Astrocyte (in vitro differentiated cells and primary cell): ENCODE data around the gene GOLIM4. TPM values are rescaled to one million over a fixed set of nuclear protein-coding genes. Genes with fewer than 3 reads are reported as not detected.

Source experiments
- DNase-seq: peaks from one replicate; pipeline ENCODE4 v3.0.0-alpha.2; 2010; ENCODE audit warnings: low read depth
- FAIRE-seq: peaks from 2 replicates; lab custom pipeline; 2011; peaks lifted over from hg19 to GRCh38; lab: Jason Lieb, UNC
- H2AFZ ChIP-seq: 2 replicates; pipeline ENCODE4 v1.6.0; 2012; ENCODE audit warnings: low read depth, low read length, inconsistent platforms
- H3K27ac ChIP-seq: 2 replicates; pipeline ENCODE4 v1.5.1; 2011; ENCODE audit warnings: low read depth, low read length, inconsistent platforms
- H3K27me3 ChIP-seq: 2 replicates; pipeline ENCODE4 v1.6.0; 2011; ENCODE audit warnings: low read length, inconsistent platforms; ENCODE audit not compliant: insufficient read depth
- H3K36me3 ChIP-seq: 2 replicates; pipeline ENCODE4 v1.5.1; 2011; ENCODE audit warnings: low read length, inconsistent platforms; ENCODE audit not compliant: insufficient read depth
- H3K4me1 ChIP-seq: 2 replicates; pipeline ENCODE4 v1.5.1; 2011; ENCODE audit warnings: low read length, inconsistent platforms; ENCODE audit not compliant: insufficient read depth
- H3K4me2 ChIP-seq: 2 replicates; pipeline ENCODE4 v1.6.0; 2012; ENCODE audit warnings: low read length, inconsistent platforms
- H3K4me3 ChIP-seq: 2 replicates; pipeline ENCODE4 v1.5.1; 2011; ENCODE audit warnings: low read depth, mild to moderate bottlenecking, low read length, inconsistent platforms; ENCODE audit not compliant: insufficient read depth
- H3K79me2 ChIP-seq: 2 replicates; pipeline ENCODE4 v1.6.0; 2012; ENCODE audit warnings: mild to moderate bottlenecking, low read length, inconsistent platforms; ENCODE audit not compliant: insufficient read depth
- H3K9ac ChIP-seq: 2 replicates; pipeline ENCODE4 v1.6.0; 2012; ENCODE audit warnings: mild to moderate bottlenecking, low read length, inconsistent platforms
- H3K9me3 ChIP-seq: 2 replicates; pipeline ENCODE4 v1.5.1; 2012; ENCODE audit warnings: low read depth, mild to moderate bottlenecking, low read length, inconsistent platforms; ENCODE audit not compliant: insufficient read depth
- H4K20me1 ChIP-seq: 2 replicates; pipeline ENCODE4 v1.6.0; 2012; ENCODE audit warnings: low read length, inconsistent platforms; ENCODE audit not compliant: insufficient read depth
- H3K27ac Mint-ChIP-seq: one replicate; pipeline ENCODE4 v1.8.0; 2021; ENCODE audit warnings: mild to moderate bottlenecking, mixed read lengths; ENCODE audit not compliant: unreplicated experiment
- H3K27me3 Mint-ChIP-seq: one replicate; pipeline ENCODE4 v1.8.0; 2021; ENCODE audit warnings: low read depth, mixed read lengths; ENCODE audit not compliant: unreplicated experiment
- H3K36me3 Mint-ChIP-seq: one replicate; pipeline ENCODE4 v1.8.0; 2021; ENCODE audit warnings: low read depth, mixed read lengths; ENCODE audit not compliant: unreplicated experiment
- H3K4me1 Mint-ChIP-seq: one replicate; pipeline ENCODE4 v1.8.0; 2021; ENCODE audit warnings: low read depth, mixed read lengths; ENCODE audit not compliant: unreplicated experiment
- H3K4me3 Mint-ChIP-seq: one replicate; pipeline ENCODE4 v1.8.0; 2021; ENCODE audit warnings: mild to moderate bottlenecking, moderate library complexity, mixed read lengths; ENCODE audit not compliant: unreplicated experiment
- H3K9me3 Mint-ChIP-seq: one replicate; pipeline ENCODE4 v1.8.0; 2021; ENCODE audit warnings: mild to moderate bottlenecking, mixed read lengths; ENCODE audit not compliant: unreplicated experiment
- CTCF ChIP-seq: IDR thresholded peaks from 2 replicates; pipeline ENCODE4 v1.5.1; 2011; ENCODE audit warnings: low read depth, mild to moderate bottlenecking, inconsistent platforms, low read length, moderate library complexity; ENCODE audit not compliant: insufficient read depth
- EZH2 ChIP-seq: IDR thresholded peaks from 2 replicates; pipeline ENCODE4 v1.6.1; 2012; ENCODE audit warnings: mild to moderate bottlenecking, low read length, inconsistent platforms; ENCODE audit not compliant: insufficient read depth
- total RNA-seq: library from RNA; stranded (reverse); gene quantifications from 2 replicates; pipeline ENCODE4 v1.2.1, GENCODE V29; 2021

The GOLIM4 gene
- total RNA-seq, 1 donor from 2014 or later = 51.5 TPM

GRCh38 chr3:168001244-168001643 is 94.5 kb downstream of the GOLIM4 start:
- Mint-ChIP-seq H3K36me3 (no peaks in the 10 kb centered on the region), H3K27me3 (no peaks in the 10 kb centered on the region), H3K27ac (no peak overlapping the region), H3K4me1 (no peaks in the 10 kb centered on the region), H3K4me3 (no peak overlapping the region), H3K9me3 (peaks cover 2% of the 10 kb centered on the region)
- DNase-seq = no peak
- FAIRE-seq = no peak
- no peak overlapping the region for H3K27ac ChIP-seq
- no peak overlapping the region for H3K4me3 ChIP-seq
- no peaks in the 10 kb centered on the region for H3K36me3 ChIP-seq
- H4K20me1 ChIP-seq = no peaks in the 10 kb centered on the region
- H3K9ac ChIP-seq = no peak overlapping the region
- no peaks in the 10 kb centered on the region for H3K79me2 ChIP-seq
- TF ChIP-seq CTCF (no peak), EZH2 (no peak)
- H3K4me1 ChIP-seq = no peaks in the 10 kb centered on the region
- H3K9me3 ChIP-seq = peaks cover 3% of the 10 kb centered on the region
- no peak overlapping the region for H3K4me2 ChIP-seq
- H2AFZ ChIP-seq = no peak overlapping the region
- no peaks in the 10 kb centered on the region for H3K27me3 ChIP-seq

- H3K36me3 Mint-ChIP-seq = no peaks in the 10 kb centered on the region
- Histone ChIP-seq H3K27ac (no peak overlapping the region), H3K4me1 (no peaks in the 10 kb centered on the region), H2AFZ (no peak overlapping the region), H3K4me3 (no peak overlapping the region), H3K9me3 (peaks cover 3% of the 10 kb centered on the region), H3K36me3 (no peaks in the 10 kb centered on the region), H3K9ac (no peak overlapping the region), H3K79me2 (no peaks in the 10 kb centered on the region), H3K4me2 (no peak overlapping the region), H4K20me1 (no peaks in the 10 kb centered on the region), H3K27me3 (no peaks in the 10 kb centered on the region)
- no peak overlapping the region for H3K4me3 Mint-ChIP-seq
- no peaks in the 10 kb centered on the region for H3K4me1 Mint-ChIP-seq
- no peak for TF ChIP-seq EZH2
- H3K9me3 Mint-ChIP-seq = peaks cover 2% of the 10 kb centered on the region
- FAIRE-seq = no peak
- peaks cover 1% of the 10 kb centered on the region for H3K27me3 Mint-ChIP-seq
- H3K27ac Mint-ChIP-seq = no peak overlapping the region
- no peak for DNase-seq
These were observed 97.5 kb downstream of the GOLIM4 start for GRCh38 chr3:167998253-167998652.

GRCh38 chr3:167996514-167996913 is 99.2 kb downstream of the GOLIM4 start:
- no peak overlapping the region for H3K4me3 ChIP-seq
- H3K27ac ChIP-seq = no peak overlapping the region
- Mint-ChIP-seq H3K27ac (no peak overlapping the region), H3K36me3 (no peaks in the 10 kb centered on the region), H3K9me3 (no peaks in the 10 kb centered on the region), H3K27me3 (peaks cover 1% of the 10 kb centered on the region), H3K4me3 (no peak overlapping the region), H3K4me1 (no peaks in the 10 kb centered on the region)
- H3K4me1 ChIP-seq = no peaks in the 10 kb centered on the region
- TF ChIP-seq EZH2 (no peak), CTCF (no peak)
- H3K36me3 ChIP-seq = no peaks in the 10 kb centered on the region
- no peak overlapping the region for H3K9ac ChIP-seq
- no peak for DNase-seq
- no peaks in the 10 kb centered on the region for H3K79me2 ChIP-seq
- H4K20me1 ChIP-seq = no peaks in the 10 kb centered on the region
- H3K4me2 ChIP-seq = no peak overlapping the region
- no peak for FAIRE-seq
- no peak overlapping the region for H2AFZ ChIP-seq
- H3K27me3 ChIP-seq = no peaks in the 10 kb centered on the region
- H3K9me3 ChIP-seq = no peaks in the 10 kb centered on the region
